SIG-M5 treated with dmso at 0.1 percent for 504 hours (cell line): ENCODE results near the gene PTPRT.

Experiments
- DNase-seq: peaks from one replicate; lab custom pipeline; 2025; ENCODE audit not compliant: unreplicated experiment; lab: John Stamatoyannopoulos, UW

The PTPRT gene

GRCh38 chr20:42095221-42095620 lies 1094.5 kb downstream of the PTPRT start:
- DNase-seq: no peak

GRCh38 chr20:42093542-42094440 lies 1095.9 kb downstream of the PTPRT start:
- no peak for DNase-seq

GRCh38 chr20:42093041-42093440 lies 1096.7 kb downstream of the PTPRT start:
- no peak for DNase-seq

GRCh38 chr20:42085366-42085765 lies 1104.3 kb downstream of the PTPRT start:
- no peak for DNase-seq

GRCh38 chr20:42083280-42083679 lies 1106.4 kb downstream of the PTPRT start:
- no peak for DNase-seq

- DNase-seq: no peak
These were observed 1107.1 kb downstream of the PTPRT start for GRCh38 chr20:42082611-42083010.

GRCh38 chr20:42080956-42081355 lies 1108.8 kb downstream of the PTPRT start:
- DNase-seq: no peak

- DNase-seq: no peak
These were observed 1114.8 kb downstream of the PTPRT start for GRCh38 chr20:42074944-42075343.

- no peak for DNase-seq
These were observed 1122.1 kb downstream of the PTPRT start for GRCh38 chr20:42067596-42067995.

GRCh38 chr20:42067174-42067573 lies 1122.5 kb downstream of the PTPRT start:
- no peak for DNase-seq

- no peak for DNase-seq
These were observed 1126.6 kb downstream of the PTPRT start for GRCh38 chr20:42063141-42063540.

GRCh38 chr20:42053350-42053749 lies 1136.4 kb downstream of the PTPRT start:
- no peak for DNase-seq

GRCh38 chr20:42051921-42052320 lies 1137.8 kb downstream of the PTPRT start:
- no peak for DNase-seq

- no peak for DNase-seq
These were observed 1143.2 kb downstream of the PTPRT start for GRCh38 chr20:42046371-42047085.

GRCh38 chr20:42043921-42044320 lies 1145.8 kb downstream of the PTPRT start:
- no peak for DNase-seq

GRCh38 chr20:42041000-42041565 lies 1148.6 kb downstream of the PTPRT start:
- DNase-seq: no peak

GRCh38 chr20:42027746-42028268 lies 1161.9 kb downstream of the PTPRT start:
- no peak for DNase-seq

- DNase-seq: no peak
These were observed 1163.1 kb downstream of the PTPRT start for GRCh38 chr20:42026599-42026998.

- DNase-seq: no peak
These were observed 1165.1 kb downstream of the PTPRT start for GRCh38 chr20:42024653-42025052.
